ENCODE measurements around the gene PIK3CA. TPM values are rescaled to one million over a fixed set of nuclear protein-coding genes. Genes with fewer than 3 reads are reported as not detected.
"Not testable (repeated sequence)": the region's sequence is repeated elsewhere in the genome, so short reads cannot be mapped to it uniquely, and the experiment has no call there.

Gene PIK3CA
- total and polyA plus RNA-seq, 10 of the 15 experiments (the other 5 are each of a cell fraction or from before 2014, with no cell fraction given): 3.0 to 18.6 (median 9.0) TPM

DNA sequence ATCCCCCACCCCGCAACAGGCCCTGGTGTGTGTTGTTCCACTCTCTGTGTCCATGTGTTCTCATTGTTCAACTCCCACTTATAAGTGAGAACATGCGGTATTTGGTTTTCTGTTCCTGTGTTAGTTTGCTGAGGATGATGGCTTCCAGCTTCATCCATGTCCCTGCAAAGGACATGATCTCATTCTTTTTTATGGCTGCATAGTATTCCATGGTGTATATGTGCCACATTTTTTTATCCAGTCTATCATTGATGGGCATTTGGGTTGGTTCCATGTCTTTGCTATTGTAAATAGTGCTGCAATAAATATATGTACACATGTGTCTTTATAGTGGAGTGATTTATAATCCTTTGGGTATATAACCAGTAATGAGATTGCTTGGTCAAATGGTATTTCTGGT, 126.3 kb downstream of the PIK3CA start:
- RAD21 ChIA-PET (ENCODE audit: unreplicated experiment); H3K9ac ChIP-seq (ENCODE audit: control insufficient read depth, insufficient read depth, low read length); H3K4me3 ChIP-seq; CTCF ChIA-PET; H3K4me1 ChIP-seq (ENCODE audit: control insufficient read depth, insufficient read depth, low read length); H3K4me2 ChIP-seq (ENCODE audit: control insufficient read depth, insufficient read depth); H3K79me2 ChIP-seq (ENCODE audit: control insufficient read depth, insufficient read depth, low read length); H3K9me3 ChIP-seq (replicated peaks; ENCODE audit: control insufficient read depth, insufficient read depth, low read length); ATAC-seq; H3K27ac ChIP-seq (ENCODE audit: control insufficient read depth, insufficient read depth); H4K20me1 ChIP-seq (ENCODE audit: control insufficient read depth, insufficient read depth); H2AFZ ChIP-seq (ENCODE audit: control insufficient read depth, low read depth, low read length); DNase-seq (ENCODE audit: low read depth, low spot score); FAIRE-seq; in situ Hi-C loops (cut with MboI); BruUV-seq (replicated peaks); H3K36me3 ChIP-seq (ENCODE audit: control insufficient read depth in 2 of 2, insufficient read depth in 2 of 2, low read length in 1 of 2); intact Hi-C loops (cut with micrococcal nuclease; ENCODE audit: unreplicated experiment); H3K27me3 ChIP-seq (replicated peaks in 1 of 2; ENCODE audit: control insufficient read depth in 2 of 2, insufficient read depth in 2 of 2, low read length in 1 of 2): not testable (repeated sequence)
- ChIA-PET POLR2A (interaction anchor here (0.6 kb wide), 1 partner anchor 20 kb away, joined by 3 read pairs; no protein-coding TSS in a partner anchor), SMC1A (ENCODE audit: uncharacterized antibody, unreplicated experiment) (interaction anchor here (2.2 kb wide), 1 partner anchor 12 kb away, joined by 6 read pairs; no protein-coding TSS in a partner anchor)
- 90% methylated on average over 1 of the region's 2 CpGs for WGBS (ENCODE audit: insufficient coverage, insufficient replicate concordance, low lambda C conversion rate, missing lambda C conversion rate)

DNA sequence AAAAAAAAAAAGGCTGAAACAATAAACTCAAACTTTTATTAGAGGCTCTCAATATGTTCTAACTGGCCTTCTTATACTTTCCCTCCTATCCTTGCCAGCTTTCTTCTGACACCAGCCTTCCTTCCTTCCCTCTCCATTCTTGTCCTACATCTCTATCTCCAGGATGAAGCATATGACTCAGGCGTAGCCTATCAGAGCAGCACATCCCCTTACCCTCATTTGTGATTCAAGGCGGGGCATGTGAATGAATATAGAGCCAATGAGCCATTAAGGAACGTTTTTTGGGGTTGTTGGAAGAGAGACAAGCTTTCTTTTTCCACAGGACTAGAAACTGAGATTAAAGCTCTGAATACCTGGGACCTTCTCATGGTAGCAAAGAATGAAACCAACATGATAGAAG, 127.8 kb downstream of the PIK3CA start:
- no peak for ATAC-seq
- Histone ChIP-seq H3K9ac (ENCODE audit: control insufficient read depth, insufficient read depth, low read length) (no peak overlapping the region), H3K9me3 (replicated peaks; ENCODE audit: control insufficient read depth, insufficient read depth, low read length) (no peaks in the 10 kb centered on the region), H4K20me1 (ENCODE audit: control insufficient read depth, insufficient read depth) (no peaks in the 10 kb centered on the region), H3K4me2 (ENCODE audit: control insufficient read depth, insufficient read depth) (no peak overlapping the region), H3K79me2 (ENCODE audit: control insufficient read depth, insufficient read depth, low read length) (no peaks in the 10 kb centered on the region), H2AFZ (ENCODE audit: control insufficient read depth, low read depth, low read length) (no peak overlapping the region), H3K36me3 (ENCODE audit: control insufficient read depth in 2 of 2, insufficient read depth in 2 of 2, low read length in 1 of 2) (no peaks in the 10 kb centered on the region), H3K4me3 (no peak overlapping the region), H3K27ac (ENCODE audit: control insufficient read depth, insufficient read depth) (no peak overlapping the region), H3K27me3 (replicated peaks in 1 of 2; ENCODE audit: control insufficient read depth in 2 of 2, insufficient read depth in 2 of 2, low read length in 1 of 2) (no peaks in the 10 kb centered on the region), H3K4me1 (ENCODE audit: control insufficient read depth, insufficient read depth, low read length) (no peaks in the 10 kb centered on the region)
- no TSS peak for BruUV-seq (replicated peaks)
- no peak for FAIRE-seq
- no peak for DNase-seq (ENCODE audit: low read depth, low spot score)
- in situ Hi-C loops (cut with MboI): no loop called here
- ChIA-PET RAD21 (ENCODE audit: unreplicated experiment) (no interaction called here), SMC1A (ENCODE audit: uncharacterized antibody, unreplicated experiment) (interaction anchor here (0.7 to 2.2 kb wide), 5 partner anchors 10 to 260 kb away, joined by 3 to 6 read pairs (median 3); no protein-coding TSS in a partner anchor), POLR2A (interaction anchor here (0.6 to 0.7 kb wide), 2 partner anchors 63 to 88 kb away, joined by 3 to 4 read pairs; no protein-coding TSS in a partner anchor), CTCF (interaction anchor here (1.0 kb wide), 1 partner anchor 23 kb away, joined by 5 read pairs; no protein-coding TSS in a partner anchor)
- WGBS (ENCODE audit: insufficient coverage, insufficient replicate concordance, low lambda C conversion rate, missing lambda C conversion rate): 30% methylated on average over 3 of the region's 3 CpGs
- TF ChIP-seq POU2F2 (IDR thresholded peaks at IDR 0.05; ENCODE audit: borderline replicate concordance, low read depth, low read length) (no peak), NFYA (IDR thresholded peaks at IDR 0.05; ENCODE audit: borderline replicate concordance, low read depth, low read length) (no peak), FOS (IDR thresholded peaks at IDR 0.05; ENCODE audit: borderline replicate concordance, extremely low read depth, insufficient read length) (no peak), SMARCA5 (IDR thresholded peaks at IDR 0.05) (no peak), POLR2AphosphoS2 (IDR thresholded peaks at IDR 0.05; ENCODE audit: low read depth, low read length) (no peak), ZSCAN29 (IDR thresholded peaks at IDR 0.05) (no peak), BCL11A (IDR thresholded peaks at IDR 0.05; ENCODE audit: low read depth, low read length) (no peak), EZH2 (IDR thresholded peaks at IDR 0.05; ENCODE audit: borderline replicate concordance, control insufficient read depth, low read depth, low read length) (no peak), MYC (IDR thresholded peaks at IDR 0.05; ENCODE audit: insufficient read depth, insufficient read length, insufficient replicate concordance, low read length, severe bottlenecking) (no peak), SUPT20H (IDR thresholded peaks at IDR 0.05; ENCODE audit: borderline replicate concordance, control insufficient read depth, low read depth, low read length) (no peak), SUZ12 (IDR thresholded peaks at IDR 0.05; ENCODE audit: unreplicated experiment) (no peak)
- TF ChIP-seq, protein P1, sequence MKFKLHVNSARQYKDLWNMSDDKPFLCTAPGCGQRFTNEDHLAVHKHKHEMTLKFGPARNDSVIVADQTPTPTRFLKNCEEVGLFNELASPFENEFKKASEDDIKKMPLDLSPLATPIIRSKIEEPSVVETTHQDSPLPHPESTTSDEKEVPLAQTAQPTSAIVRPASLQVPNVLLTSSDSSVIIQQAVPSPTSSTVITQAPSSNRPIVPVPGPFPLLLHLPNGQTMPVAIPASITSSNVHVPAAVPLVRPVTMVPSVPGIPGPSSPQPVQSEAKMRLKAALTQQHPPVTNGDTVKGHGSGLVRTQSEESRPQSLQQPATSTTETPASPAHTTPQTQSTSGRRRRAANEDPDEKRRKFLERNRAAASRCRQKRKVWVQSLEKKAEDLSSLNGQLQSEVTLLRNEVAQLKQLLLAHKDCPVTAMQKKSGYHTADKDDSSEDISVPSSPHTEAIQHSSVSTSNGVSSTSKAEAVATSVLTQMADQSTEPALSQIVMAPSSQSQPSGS (IDR thresholded peaks at IDR 0.05; ENCODE audit: low read length): no peak
- TF ChIP-seq, protein P2, sequence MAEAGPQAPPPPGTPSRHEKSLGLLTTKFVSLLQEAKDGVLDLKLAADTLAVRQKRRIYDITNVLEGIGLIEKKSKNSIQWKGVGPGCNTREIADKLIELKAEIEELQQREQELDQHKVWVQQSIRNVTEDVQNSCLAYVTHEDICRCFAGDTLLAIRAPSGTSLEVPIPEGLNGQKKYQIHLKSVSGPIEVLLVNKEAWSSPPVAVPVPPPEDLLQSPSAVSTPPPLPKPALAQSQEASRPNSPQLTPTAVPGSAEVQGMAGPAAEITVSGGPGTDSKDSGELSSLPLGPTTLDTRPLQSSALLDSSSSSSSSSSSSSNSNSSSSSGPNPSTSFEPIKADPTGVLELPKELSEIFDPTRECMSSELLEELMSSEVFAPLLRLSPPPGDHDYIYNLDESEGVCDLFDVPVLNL (IDR thresholded peaks at IDR 0.05; ENCODE audit: low read depth, low read length): no peak
- intact Hi-C loops (cut with micrococcal nuclease; ENCODE audit: unreplicated experiment): no loop called here

Measured in GM12878 (cell line).